Activated CD4-positive, alpha-beta T cell treated with anti-CD3 and anti-CD28 coated beads for 1 hour (primary cell): Measurements from ENCODE around the gene CEP135.
"Not testable (repeated sequence)": the region's sequence is repeated elsewhere in the genome, so short reads cannot be mapped to it uniquely, and the experiment has no call there.

Experiments used
- DNase-seq: peaks from one replicate; pipeline ENCODE4 v3.0.0-alpha.2; 2020

Gene CEP135

GRCh38 chr4:56026596-56026995 lies 77.9 kb downstream of the CEP135 start:
- no peak for DNase-seq

GRCh38 chr4:56028165-56028564 lies 79.4 kb downstream of the CEP135 start:
- no peak for DNase-seq

DNA sequence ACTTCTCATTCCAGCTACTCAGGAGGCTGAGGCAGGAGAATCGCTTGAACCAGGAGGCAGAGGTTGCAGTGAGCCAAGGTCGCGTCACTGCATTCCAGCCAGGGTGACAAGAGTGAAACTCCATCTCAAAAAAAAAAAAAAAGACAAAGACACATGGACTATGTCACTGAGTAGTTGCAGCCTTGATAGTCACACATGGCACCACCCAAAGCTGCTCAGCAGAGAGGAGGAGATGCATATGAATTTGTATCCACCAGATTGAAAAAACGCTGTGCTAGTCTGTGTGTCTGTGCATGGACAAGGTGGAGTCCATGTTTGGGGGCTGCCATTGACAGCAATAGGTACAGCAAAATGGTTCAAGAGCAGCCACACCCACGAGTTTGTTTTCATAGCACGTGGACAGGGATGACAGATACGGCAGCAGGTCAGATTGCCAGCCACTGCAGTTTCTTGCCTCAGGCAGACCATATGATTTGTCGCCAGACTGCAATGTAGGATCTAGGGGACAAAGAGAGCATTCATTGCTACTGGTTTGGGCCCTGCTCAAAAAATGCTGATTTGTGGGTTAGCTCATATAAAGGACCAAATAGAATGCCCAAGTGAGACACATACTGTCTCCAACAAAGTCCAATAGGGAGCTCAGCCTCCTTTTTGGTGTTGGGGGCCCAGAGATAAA lies 89.9 kb downstream of the CEP135 start:
- DNase-seq: no peak

- DNase-seq: no peak
Measured at GRCh38 chr4:56040842-56041241, 92.1 kb downstream of the CEP135 start.

DNA sequence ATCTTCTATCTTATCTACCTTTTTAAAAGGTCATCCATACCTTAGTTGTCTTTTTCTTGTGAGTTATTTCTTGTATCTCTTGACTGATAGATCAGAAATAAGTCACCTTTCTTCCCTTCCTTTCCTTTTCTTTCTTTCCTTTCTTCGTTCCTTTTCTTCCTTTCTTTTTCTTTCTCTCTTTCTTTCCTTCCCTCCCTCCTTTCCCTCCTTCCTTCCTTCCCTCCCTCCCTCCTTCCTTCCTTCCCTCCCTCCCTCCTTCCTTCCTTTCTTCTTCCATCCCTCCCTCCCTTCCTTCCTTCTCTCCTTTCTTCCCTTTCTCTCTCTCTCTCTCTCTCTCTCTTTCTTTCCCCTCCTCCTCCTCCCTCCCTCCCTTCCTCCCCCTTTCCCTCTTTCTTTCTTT lies 93.5 kb downstream of the CEP135 start:
- no peak for DNase-seq

DNA sequence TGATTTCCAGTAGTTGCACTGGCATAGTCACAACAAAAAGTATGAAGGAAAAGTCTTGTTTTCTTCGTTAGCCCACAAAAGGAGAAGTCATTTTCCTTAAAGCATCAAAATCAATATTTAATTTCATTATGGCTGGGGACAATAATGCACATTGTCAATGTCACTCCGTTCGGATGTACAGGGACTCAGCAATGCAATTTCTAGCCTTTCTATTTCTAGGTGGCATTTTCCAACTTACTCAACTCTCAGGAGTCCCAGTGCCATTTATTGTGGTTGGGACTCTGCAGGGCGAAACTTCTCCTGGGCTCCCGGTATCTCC lies 99.6 kb downstream of the CEP135 start:
- no peak for DNase-seq

- no peak for DNase-seq
Measured at GRCh38 chr4:56048702-56049431, 100.1 kb downstream of the CEP135 start.

GRCh38 chr4:56050625-56051024 lies 101.9 kb downstream of the CEP135 start:
- DNase-seq: no peak

GRCh38 chr4:56051029-56051709 lies 102.4 kb downstream of the CEP135 start:
- DNase-seq: no peak

- no peak for DNase-seq
Measured at GRCh38 chr4:56051710-56052075, 102.9 kb downstream of the CEP135 start.

- DNase-seq: no peak
Measured at GRCh38 chr4:56052481-56052880, 103.7 kb downstream of the CEP135 start.

- DNase-seq: no peak
Measured at GRCh38 chr4:56052966-56053365, 104.2 kb downstream of the CEP135 start.

GRCh38 chr4:56055027-56055977 lies 106.6 kb downstream of the CEP135 start:
- DNase-seq: no peak

- DNase-seq: no peak
Measured at GRCh38 chr4:56055991-56056390, 107.2 kb downstream of the CEP135 start.

DNA sequence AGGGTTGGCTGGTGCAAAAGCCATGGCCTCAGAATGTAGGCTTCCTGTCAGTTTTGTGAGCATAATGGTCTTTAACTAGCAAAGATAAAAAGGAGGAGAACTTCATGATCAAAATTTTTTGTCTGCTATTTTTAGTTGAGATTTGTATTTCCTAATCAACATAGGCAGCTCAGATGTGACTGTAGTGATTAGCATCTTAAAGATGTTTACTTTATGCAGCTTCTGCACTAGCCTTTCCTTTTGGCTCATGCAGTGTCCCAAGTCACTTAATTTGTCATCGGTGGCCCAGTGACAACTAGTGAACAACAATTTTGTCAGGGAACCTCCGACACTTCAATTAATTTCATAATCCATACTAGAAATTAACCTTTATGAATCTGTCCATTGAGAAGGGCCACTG lies 109.8 kb downstream of the CEP135 start:
- DNase-seq: no peak

- no peak for DNase-seq
Measured at GRCh38 chr4:56060036-56060435, 111.3 kb downstream of the CEP135 start.

DNA sequence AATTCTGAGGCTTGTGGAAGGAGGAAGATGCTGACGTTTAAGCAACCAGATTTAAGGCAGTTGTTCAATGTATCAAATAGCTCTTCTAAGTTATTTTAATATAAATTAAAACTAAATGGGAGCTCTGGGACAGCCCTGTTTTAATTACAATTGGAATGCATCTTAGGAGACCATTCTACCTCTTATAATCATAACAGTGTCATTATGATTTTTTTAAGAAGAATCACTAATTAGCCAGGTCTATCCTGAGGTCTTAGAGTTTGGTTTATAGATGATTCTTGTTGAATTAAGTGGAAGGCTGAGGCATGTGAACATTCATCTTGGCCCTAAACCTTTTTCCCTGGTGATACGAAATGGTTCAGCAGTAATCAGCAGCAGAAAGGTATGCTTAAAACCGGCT lies 113.4 kb downstream of the CEP135 start:
- no peak for DNase-seq

DNA sequence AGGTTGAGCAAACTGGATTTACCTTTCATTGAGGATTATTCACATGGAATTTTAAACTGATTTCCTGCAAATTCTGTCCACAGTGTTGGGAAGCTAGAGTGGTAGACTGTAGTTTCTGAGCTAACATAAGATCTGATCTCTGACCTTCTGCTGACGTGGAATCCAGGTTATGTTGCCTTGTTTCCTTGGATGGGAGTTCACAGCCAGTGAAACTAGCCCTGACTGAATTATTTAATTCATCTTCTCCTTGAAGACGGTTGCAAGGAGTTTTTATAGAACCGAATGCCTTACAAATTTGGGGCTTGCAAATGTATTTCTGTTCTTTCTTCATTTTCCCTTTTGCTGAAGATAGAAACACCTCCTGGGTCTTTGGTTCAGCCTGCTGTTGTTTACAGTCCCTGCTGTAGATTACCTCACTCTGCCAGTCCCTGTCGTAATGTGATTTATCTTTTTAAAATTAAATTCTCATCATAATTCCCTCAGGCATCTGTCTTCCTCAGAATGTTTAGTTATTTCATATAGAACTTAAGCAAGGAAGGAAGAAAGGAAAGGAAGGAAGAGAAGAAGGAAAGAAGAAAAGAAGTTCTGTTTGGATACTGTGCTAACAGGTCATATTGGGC lies 113.9 kb downstream of the CEP135 start:
- DNase-seq: no peak

DNA sequence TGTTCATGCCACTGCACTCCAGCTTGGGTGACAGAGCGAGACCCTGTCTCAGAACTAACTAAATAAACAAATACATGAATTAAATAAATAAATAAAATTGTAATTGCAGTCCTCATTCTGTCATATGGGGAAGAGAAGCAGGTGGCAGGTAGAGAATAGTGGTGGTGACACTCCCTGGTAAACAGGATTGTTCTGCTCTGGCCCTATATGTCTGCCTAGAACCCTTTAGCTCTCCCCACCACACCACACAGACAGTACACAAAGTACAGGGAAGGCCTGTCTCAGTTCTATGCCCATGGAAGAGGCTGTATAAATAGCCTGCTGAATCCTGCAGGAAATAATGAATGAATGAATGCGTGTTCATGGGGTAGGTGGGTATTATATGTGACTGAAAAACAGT lies 117.7 kb downstream of the CEP135 start:
- no peak for DNase-seq

DNA sequence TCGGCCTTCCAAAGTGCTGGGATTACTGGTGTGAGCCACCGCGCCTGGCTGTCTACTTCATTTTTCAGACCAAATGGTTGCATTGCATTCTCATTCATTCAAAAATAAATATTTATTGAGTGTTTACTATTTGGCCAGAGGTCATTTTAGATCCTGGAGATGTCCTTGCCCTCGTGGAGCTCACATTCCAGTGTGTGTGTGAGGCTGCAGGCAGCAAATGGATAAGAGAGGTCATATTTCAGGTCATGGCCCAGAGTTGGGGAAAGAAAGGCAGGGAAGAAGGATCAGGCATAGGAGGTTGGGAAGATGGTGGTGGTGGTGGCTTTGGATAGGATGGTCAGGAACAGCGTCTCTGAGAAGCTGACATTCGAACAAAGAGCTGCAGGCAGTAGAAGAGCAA lies 119.1 kb downstream of the CEP135 start:
- no peak for DNase-seq

- DNase-seq: not testable (repeated sequence)
Measured at GRCh38 chr4:56072730-56073129, 124.0 kb downstream of the CEP135 start.

DNA sequence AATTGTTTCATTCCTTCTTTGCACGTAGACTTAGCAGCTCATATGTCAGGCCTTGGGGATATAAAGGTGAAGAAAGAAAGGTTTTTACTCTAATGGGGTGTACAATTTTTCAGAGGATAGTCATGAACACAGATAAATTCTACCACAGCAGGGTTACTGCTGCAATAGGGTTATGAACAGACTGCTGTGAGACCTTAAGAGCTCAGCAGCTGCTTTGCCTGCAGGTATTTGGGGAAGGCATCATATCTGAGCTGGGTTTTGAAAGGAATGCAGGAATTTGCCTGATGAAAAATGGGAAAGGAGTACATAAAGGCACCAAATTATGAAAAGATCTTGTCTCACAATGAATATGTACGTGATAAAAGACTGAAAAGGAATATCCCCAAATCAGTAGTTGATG lies 128.9 kb downstream of the CEP135 start:
- no peak for DNase-seq

- DNase-seq: no peak
Measured at GRCh38 chr4:56078866-56079265, 130.1 kb downstream of the CEP135 start.
